RKO (cell line): Measurements from ENCODE around the gene MBD6.
A peak's percentile ranks its signal among the peaks of the same experiment; 100 is the strongest.

Source experiments
- DNase-seq: peaks from one replicate; pipeline ENCODE4 v3.0.0-alpha.2; 2016; ENCODE audit warnings: low spot score

The MBD6 gene

DNA sequence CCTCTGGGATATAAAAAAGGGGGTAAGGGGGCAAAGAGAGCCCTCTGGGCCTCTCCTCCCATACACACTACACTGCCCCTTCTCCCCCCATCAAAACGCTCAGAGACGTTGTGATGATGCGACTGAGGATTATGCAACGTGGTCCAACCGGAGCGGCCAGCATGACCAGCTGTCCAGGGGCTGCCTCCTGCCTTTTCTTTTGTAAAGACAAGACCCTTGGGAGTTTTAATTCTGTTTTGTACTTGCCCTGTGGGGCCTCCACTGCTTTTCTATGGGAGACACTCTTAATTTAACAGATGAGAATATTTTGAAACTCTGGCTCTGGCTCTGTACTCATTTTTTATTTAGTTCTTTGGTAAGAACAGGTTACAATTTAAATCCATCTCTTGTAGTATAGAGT lies 7.2 kb downstream of the MBD6 start:
- no peak for DNase-seq

DNA sequence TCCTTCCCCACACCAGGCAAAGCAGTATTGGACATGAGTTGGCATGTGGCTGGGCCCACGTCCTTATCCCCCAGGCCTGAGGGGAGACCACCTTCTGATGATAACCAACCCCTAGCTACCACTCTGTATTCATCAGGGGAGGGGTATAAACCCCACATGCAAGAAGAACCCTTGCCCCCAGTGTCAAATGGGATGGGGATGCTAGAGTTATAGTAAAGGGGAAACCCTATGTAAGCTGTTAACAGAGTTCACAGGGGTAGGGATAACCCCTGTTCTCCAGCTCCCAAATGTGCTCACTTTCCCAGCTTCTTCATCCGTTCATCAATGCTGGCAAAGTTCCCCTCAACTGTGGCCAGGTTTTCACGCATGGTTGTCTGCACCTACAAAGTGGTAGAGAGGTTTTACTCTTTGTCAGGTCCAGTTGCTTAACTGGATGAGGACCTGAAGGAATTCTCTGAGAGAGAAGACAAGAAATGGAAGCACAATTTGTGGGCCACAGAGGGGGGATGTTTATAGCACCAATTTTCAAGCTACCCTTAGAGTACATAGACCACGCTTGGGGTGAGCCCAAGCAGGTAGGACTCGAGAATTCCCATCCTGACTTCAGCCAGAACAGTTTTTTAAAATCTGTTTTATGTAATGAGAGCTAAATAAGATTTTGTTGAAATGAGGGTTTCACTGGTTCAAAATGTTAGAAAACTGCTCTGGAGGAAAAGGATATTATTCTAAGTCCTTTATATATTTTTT lies 7.9 kb downstream of the MBD6 start:
- no peak for DNase-seq

DNA sequence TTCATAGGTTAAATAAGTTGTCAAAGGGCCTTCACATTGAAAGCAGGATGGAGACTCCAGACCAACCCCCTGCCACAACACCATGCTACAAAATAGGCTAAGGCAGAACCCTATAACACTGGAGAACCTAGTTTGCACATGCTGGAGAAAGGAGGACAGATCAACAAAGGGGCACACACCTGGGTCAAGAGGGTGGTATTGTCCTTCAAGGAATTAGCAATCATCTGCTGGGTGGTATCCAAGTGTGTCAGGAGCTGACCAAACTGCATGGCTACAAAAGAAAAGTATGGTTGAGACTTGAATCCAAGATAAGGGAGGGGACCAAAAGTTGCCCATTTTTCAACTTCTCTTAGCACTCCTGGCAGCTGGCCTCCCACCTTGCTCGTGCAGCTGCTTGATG lies 9.2 kb downstream of the MBD6 start:
- no peak for DNase-seq

DNA sequence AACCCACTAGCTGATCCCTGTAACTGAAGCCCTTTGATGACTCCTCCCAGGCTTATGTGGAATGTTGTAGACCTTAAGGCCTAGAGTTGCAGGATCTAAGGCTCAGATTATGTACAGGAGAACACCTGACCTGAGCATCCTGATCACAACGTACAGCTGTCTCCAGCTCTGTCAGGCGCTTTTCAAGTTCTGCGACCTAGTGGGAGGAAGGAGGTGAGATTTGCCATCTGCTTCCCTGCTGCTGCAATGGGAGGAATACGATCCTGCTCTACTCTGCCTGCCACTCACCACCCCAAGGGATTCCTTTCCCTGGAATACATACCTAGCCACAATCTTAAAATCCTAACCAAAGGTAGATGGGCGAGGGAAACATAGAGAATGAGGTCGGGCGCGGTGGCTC lies 10.5 kb downstream of the MBD6 start:
- no peak for DNase-seq

DNA sequence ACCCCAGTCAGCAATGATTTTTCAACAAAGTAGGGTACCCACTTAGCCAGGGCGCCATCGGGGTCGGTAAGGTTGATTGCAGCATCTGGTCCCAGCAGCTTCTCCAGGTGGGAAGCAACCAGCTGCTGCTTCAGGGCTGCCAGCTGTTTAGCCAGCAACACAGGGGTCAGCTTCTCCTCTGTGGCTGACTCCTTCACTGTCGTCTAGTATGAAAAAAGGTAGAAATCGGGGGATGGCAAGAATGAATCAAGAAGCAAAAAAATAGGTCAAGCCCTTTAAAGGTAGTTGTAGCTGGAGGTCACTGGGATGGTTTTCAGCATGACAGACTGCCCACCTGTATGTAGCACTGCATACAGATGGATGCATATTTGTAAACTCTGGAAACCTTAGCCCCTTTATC lies 11.6 kb downstream of the MBD6 start:
- no peak for DNase-seq

DNA sequence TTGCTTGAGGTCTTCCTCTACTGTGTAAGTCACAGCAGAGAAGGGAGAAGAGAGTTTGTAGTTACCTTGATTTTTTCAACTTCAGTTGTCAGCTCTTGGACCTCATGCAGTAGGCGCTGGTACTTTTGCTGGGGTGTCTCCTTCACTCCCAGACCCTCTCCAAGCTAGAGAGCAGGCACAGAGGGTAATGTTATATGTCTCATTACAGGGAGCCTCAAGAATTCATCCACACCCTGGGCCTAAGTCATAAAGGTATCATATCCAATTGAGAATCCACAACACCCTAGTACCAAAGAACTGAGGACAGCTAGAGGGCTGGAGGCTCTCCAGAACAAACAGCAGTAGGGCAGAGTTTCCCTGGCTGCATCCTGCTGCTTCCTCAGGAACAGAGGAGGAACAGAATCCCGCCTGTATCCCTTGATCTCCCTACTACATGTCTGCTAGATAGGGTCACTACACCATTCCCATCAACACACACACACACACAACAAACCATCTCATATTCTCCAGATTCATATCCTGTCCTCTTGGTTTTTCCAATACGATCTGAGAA lies 12.4 kb downstream of the MBD6 start:
- no peak for DNase-seq

DNA sequence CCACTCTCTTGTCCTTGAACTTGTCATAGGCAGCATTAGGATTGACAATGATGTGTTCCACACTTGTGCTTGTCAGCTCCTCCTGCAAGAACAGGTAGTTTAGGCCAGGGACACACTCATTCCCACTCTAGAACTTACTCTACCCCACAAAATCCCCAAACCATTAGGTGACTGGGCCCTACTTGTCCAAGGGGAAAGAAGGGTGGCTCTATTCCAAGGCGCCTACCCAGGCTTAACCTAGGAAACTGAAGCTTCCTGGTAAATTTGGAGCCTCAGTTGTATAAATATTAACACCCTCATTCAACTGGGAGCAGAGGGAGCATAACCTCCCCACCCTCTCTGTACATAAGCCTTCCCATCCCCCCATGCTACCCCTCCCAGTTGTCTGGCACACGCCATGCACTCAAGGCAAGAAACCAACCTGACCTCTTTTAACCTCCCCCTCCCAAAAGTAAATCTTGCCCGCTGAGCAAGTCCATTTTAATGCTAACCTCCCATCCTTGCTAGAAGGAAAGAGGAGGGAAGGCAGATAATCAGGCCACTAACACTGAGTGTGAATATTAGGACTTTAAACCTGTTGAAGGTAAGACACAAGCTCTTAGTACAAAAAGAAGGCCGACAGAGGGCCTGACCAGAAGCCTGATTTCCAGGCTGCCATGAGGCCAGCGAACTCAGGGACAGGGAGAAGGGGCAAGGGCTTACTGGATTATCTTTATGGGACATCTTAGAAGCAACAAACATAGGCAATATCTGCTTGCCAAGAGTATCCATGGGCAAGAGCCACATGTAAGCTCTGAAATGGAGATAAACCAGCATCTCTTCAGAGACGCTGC lies 13.4 kb downstream of the MBD6 start:
- no peak for DNase-seq

DNA sequence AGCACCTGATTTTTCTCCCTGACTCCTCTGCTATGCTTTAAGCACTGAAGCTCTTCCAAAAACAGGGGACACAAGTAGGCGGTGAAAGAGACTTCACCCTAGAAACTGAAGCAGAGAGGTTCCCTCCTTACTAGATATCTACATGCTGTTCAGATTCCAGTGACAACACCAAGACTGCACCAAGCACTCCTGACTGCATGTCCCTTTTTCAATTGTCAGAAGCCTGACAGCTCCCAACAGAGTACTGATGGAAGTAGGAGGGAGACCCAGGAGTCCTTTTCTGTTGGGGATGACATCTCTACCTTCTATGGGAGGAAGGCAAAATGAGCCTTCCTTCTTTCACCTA lies 13.9 kb downstream of the MBD6 start:
- no peak for DNase-seq

DNA sequence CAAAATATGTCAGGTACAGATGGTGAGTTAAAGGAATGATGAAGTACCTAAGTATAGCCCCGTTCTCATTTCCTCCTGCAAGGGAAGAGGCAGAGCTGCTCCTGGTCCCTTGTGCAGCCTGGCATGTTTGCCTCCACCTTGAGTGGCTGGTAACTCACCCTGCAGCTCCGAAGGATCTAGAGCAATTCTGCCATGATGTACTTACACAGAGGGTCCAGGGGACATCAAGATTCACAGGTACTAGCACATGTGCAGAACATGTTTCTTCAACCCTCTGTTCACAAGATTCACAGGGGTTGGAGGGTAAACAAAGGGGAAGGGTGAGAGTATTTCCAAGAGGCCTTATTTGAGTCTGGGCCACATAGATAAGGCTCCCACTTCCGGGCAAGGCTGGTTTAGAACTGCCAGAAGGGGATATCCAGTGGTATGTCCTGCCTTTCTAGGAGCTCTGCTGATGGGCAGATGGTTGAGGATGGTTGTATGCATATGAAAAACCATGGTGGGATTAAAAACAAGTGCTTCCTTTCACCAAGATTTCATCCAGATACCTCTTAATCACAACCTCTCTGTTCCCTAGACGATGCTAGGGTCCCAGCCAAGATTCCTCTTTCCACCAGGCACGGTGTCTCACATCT lies 16.6 kb downstream of the MBD6 start:
- no peak for DNase-seq

DNA sequence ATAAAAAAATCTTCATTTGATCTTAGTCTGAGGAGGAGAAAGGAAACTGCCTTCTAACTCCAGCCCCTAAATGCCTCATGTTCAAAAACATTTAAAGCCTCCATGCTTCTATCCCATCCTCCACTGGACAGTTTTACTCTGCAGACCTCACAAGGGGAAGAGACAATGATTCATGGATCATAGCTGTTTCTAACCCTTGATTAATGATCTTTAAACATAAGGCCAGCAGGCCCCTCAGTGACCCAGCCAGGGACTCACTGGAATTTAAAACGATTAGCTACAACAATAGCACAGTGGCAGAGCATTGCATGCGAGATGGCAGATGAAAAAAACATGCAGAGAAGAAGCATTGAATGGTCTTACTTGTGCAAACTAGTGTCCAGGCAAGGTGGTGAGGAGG lies 18.4 kb downstream of the MBD6 start:
- no peak for DNase-seq

DNA sequence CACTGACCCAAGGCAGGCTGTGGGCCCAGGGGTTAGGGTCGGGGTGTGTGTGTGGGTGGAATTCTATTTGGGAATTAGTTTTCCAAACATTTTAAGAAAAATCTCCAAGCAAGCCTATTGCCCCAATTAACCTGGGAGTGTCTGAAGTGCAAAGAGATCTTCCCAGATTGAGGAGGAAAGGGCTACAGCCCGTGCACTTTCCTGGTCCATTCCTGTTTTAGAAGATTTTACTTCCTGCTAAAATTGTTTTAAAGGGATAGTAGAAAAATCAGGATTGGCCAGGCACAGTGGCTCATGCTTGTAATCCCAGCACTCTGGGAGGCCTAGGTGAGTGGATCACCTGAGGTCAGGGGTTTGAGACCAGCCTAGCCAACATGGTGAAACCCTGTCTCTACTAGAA lies 19.1 kb downstream of the MBD6 start:
- DNase-seq, result no peak

DNA sequence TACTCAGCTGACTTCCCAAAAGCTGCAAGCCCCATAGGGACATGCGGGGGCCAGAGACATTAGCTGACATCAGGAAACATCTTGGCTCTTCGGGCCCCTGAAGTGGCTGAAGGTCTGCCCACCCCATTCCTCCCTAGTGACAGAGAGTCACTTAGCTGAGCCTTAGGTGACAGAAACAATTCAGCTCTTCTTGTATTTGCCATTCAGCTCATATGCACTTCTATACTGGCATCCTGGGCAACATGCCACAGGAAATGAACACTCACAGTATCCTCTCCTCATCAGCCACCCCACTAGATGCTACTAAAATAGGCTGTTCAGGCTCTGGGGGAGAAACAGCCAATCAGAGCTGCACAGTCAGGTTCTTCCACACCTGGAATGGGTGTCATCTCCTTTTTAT lies 21.0 kb downstream of the MBD6 start:
- no peak for DNase-seq

DNA sequence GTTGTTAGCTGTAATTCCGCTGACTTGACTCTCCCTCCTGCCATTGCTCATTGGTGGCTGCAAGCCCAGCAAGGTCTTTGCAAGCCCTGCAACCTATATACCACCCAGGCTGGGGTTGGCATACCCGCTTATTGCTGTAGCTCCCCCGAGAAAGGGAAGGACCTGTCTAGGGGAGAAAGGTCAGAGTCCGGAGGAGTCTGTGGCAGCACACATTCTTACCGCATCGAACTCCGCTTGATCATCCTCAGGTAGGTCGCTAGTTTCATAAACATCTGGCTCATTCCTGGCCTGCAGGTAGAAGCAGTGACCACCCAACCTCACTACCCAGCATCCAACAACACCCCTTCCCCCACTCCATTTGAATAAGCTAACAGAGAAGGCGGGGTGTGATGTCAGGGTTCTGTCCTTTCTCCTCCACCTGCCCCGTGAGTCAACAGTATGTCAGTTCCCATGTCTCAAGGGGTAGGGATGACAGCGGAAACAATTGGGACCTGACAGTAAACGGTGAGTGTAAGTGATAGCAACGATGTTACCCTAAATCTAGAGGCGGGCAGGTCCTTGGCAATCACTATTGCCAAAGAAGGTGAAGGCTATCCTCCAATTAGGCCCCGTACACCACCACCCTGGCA lies 23.3 kb downstream of the MBD6 start:
- peak; percentile 79 for DNase-seq

DNA sequence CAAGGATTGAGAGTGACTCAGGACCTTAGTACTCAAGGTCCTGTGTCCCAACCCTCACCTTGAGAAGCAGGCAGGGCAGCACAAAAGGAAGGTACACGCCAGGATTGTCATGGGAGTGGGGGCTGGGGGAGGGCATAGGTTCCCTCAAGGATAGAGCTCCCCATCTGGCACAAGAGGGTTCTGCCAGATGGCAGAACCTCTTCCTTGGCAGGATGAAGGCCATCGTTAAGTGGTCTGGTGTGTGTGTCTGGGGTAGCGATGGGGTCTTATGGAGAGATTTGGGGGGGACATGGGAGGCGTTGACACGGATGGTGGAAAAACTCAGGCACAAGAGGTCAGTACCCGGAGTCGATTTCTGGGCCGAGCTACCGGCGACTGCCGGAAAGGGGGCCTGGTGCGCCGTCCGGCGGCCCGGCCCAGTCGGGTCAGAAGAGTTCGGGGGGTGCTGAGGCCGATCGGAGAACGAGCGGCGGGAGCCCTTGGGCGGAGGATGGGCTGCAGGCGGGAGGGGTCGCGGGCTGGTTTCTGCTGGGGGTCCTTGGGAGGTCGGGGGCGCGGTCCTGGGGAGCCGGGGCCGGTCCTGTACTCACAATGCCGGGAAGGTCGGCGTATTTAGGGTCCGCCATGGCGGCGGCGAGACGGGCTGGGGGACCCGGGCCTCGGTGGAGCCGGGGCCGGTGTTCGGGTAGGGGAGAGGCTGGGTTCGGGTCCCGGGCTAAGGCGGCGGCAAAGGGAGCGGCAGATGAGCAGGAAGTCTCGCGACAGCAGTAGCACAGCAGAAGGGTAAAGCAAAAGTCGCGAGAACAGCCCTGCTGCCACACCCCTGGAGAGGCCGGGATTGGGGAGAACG lies 24.0 kb downstream of the MBD6 start, which contains the start of gene DCTN2:
Gene DCTN2 (minus strand): TSS at position 755 of the 850 bp plus-strand sequence. CDS start 129 bp downstream, at position 626.
- peak; percentile 98 for DNase-seq

DNA sequence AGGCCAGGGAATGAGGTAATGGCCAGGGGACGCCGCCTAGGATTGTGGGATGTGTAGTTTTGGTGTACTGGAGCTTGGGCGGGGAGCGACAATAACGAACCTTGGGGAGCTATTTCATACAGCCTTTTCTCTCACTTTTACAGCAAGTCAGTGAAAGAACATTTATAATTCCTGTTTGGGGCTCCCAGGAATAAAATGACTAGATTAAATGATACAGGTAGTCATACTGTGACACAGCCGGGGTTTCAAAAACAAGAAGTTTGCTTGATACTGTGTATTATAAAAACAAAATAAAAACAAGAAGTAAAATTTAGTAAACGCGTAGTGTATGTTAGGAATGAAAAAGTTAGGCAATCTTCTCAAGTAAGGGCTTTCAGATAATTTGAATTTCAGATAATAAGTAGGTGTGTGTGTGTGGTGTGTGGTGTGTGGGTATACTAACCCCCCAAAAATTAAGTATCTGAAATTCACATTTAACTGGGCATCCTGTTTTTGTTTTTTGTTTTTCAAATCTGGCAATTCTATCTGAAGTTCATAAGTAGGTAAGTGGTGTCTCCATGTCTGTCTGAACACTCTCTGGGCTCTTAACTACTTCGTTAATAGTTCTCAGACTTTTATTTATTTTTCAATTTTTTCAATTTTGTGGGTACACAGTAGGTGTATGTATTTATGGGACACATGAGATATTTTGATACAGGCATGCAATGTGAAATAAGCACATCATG lies 24.8 kb downstream of the MBD6 start:
- no peak for DNase-seq

DNA sequence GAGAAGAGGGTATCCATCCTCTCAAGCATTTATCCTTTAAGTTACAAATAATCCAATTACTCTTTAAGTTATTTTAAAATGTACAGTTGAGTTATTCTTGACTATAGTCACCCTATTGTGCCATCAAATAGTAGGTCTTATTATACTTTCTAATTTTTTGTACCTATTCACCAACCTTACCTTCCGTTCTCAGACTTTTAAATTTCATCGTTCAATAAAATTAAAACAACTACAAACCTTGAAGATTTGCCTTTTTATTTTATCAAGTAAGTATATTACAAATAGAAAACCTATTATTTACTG lies 25.3 kb downstream of the MBD6 start:
- no peak for DNase-seq

DNA sequence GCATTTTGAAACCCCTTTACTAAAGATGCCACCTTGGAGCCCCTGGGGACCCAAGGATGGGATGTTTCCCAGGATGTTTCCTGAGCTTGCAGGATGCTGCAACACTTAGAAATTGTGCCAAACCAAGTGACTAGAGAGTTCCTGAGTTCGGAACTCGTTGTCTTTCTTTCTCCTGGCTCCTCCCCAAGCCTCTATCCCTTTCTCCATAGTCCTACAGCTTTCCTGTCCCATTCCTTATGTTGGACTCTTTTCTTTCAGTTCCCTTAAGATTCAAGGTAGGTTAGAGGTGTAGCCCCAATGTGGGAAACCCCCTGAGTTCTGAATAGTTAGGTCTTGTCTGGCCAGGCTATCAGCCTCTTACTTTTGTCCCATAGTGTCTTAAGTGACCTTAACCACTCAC lies 25.9 kb downstream of the MBD6 start:
- DNase-seq, result no peak

DNA sequence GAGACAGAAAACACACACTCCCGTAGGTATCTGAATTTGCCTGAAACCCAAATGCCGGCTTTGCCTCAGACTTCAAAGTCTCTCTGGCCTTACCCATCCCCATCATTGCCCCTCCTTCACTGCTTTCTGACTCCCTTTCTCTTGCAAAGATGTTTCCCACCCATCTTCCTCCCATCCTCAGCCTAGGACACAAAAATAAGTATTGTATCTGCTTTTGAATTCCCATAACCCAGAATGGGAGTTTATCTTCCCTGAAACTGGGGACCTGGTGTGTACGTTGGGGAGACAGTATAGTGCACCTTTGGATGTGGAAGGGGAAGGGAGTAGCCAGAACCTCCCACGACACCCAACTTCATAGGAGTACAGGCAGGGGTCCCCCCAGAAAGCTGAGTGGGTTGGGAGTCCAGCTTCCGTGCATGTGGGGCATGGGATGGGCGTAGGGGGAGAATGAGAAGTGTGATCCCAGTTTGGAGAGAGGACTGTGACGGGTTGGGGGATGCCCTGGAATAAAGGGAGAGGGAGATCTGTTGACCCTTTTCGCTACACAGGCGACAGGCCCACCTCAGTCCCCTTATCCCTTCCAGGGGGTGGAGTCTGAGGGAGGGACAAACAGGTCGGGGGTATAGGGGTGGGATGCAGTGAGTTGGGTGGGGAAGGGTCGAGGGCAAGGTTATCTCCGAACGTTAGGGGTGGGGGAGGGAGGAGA lies 26.7 kb downstream of the MBD6 start:
- DNase-seq, result no peak

DNA sequence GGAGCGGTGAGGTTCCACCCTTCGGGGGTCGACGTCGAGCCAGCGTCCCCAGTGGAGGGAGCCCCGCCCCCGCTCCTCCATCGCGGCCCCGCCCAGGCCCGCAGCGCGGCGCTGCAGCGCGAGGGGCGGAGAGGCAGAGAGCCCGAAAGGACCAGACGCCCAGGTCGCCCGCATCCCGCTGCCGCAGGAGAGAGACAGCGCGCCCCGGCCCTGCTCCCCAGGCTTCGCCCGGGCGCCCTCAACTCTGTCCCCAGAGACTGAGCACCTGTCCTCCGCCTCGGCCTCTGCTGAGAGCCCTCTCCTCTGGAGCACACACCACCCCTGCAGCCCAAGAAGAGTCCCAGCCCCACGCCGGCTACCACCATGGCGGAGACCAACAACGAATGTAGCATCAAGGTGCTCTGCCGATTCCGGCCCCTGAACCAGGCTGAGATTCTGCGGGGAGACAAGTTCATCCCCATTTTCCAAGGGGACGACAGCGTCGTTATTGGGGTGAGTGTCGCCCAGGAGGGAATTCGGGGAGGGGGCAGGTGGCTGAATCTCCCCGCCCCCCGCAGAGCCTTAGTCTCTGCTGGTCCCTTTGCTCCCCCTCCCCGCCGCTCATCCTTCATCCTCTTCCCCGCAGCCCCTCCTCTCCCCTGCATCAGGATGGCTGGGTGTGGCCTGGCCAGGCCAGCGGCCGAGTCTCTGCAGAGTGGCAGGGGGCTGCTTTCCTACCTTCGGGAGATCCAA lies 27.5 kb downstream of the MBD6 start, which contains the start of gene KIF5A:
Gene KIF5A (plus strand): TSS at position 136 of the 732 bp plus-strand sequence. CDS start 228 bp downstream, at position 364.
- DNase-seq, result no peak
